GM21367 (cell line): ENCODE data around the gene B3GNT5.
"Not testable (repeated sequence)": the region's sequence is repeated elsewhere in the genome, so short reads cannot be mapped to it uniquely, and the experiment has no call there.

Experiments
- ATAC-seq: cut with Tn5 transposase; IDR thresholded peaks from one replicate; pipeline ENCODE4 v1.9.1; 2021; ENCODE audit not compliant: unreplicated experiment

The B3GNT5 gene

DNA sequence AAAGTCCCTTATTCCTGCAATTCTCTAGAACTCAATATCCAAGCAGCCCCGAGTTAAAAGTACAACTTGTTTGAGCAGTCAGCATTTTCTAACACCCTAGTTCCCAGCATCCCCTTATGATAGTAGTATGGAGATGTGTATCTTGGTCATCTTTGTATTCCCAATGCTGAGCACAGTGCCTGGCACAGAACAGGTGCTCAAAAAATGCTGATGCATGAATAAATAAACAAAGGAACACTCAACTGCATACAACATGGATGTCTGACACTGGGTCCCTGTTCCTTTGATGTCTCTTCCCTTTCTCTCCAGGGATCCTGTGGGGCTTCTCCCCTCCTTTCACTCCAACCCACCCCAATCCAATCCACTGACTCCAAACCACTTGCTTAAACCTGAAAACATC lies 23.9 kb upstream of the B3GNT5 start:
- no peak for ATAC-seq

GRCh38 chr3:183230251-183230650 lies 22.8 kb upstream of the B3GNT5 start:
- not testable (repeated sequence) for ATAC-seq

- ATAC-seq, result no peak
These were observed 22.2 kb upstream of the B3GNT5 start for GRCh38 chr3:183230826-183231225.

DNA sequence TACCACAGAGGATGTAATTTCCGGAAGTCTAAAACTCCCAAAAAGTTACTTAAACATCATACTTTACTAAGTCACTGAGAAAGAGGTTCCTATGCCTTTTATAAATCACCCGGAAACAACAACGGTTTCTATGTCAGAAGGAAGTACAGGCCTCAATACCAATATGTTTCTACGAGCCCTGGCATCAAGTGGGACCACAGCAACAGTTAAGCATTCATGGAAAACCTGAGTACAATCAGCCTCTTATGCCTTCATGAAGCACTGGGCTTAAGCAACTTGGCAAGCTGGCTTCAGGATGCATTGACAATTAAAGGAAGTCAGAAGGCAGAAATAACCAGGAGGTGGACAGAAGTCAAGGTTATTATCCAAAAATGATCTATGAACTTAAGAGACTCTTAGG lies 19.1 kb upstream of the B3GNT5 start:
- ATAC-seq, result no peak

DNA sequence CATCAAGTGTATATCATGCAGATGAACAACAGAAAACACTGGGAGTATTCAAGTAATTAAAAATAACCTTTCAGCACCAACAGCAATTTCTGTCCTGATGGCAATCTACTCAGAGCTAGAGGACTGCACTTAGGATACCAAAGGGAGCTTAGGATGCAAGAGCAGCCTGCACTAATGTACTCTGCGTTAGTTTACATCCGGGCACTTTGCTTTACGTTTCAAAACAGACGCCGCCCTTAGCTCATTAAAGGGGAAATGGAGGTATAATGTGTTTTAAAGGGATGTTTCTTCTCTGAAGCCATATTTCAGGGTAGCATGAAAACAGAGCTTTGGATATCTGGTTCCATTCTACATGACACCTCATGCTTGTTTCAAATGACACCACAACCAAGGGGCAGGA lies 14.0 kb upstream of the B3GNT5 start:
- ATAC-seq, result no peak

- ATAC-seq, result no peak
These were observed 10.6 kb upstream of the B3GNT5 start for GRCh38 chr3:183242431-183242830.

DNA sequence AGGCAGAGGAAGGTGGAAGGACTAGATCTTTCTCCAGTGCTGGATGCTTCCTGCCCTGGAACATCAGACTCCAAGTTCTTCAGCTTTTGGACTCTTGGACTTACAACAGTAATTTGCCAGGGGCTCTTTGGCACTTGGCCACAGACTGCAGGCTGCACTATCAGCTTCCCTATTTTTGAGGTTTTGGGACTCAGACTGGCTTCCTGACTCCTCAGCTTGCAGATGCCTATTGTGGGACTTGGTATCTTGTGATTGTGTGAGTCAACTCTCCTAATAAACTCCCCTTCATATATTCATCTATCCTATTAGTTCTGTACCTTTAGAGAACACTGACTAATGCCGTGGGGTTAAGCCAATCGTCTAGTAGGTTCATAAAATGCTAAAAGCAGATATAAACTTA lies 8.8 kb upstream of the B3GNT5 start:
- ATAC-seq, result no peak

GRCh38 chr3:183244981-183245476 lies 8.0 kb upstream of the B3GNT5 start:
- no peak for ATAC-seq

DNA sequence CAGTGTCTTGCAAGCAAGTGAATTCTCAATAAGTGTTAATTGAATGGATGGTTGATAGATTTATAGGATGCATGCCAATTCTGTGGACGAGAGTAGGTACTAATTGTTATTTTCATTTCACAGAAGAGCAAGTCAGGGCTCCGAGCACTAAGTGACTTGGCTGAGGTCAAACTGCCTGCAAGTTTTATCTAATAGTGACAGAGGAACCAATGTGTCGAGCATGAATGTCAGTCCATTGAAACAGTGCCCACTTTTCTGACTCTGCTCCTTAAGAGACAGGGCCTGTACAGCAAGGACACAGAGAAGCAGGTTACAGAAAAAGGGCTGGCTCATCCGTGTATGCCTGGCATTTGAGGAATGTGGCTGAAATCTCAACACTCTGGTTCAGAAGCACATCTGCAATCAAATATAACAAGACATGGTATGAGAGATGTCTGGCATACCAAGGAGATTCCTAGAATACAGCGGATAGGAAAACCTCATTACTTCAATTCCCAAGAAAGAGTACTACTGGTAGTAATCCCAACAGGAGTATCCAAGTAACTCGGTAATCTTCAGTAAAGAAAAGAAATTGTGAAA lies 6.0 kb upstream of the B3GNT5 start:
- no peak for ATAC-seq

DNA sequence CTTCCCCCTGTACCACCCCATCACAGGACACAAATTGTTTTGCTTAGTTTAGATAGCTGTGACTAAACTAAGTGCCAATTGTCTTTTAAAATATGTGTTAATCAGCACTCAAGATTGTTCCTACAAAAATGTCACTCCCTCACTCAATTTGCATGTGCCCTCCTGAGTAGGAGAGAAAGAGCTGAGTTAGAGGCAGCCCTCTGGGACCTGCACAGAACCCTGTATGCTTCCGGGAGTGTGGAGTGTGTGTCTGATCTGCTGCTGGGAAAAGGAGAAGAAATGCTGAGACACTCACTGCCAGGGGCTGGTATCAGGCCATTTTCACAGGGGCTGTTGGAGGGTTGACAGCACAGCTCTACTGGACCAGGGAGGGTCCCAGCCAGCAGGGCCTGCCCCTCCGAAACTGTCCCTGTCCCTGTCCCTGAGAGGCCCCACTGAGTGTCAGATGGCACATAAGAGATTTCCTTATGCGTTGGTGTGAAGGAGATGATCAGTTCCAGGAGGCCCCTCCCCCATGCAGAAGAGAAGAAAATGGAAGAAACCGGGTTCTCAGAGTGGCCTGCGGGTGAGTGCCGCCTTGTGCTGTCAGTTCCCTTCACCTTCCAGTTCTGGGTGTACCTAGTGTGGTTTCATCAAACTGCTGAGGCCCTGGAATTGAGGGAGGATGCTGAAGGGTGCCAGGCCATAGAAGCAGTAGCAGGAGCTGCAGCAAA lies 3.9 kb upstream of the B3GNT5 start:
- ATAC-seq, result no peak

DNA sequence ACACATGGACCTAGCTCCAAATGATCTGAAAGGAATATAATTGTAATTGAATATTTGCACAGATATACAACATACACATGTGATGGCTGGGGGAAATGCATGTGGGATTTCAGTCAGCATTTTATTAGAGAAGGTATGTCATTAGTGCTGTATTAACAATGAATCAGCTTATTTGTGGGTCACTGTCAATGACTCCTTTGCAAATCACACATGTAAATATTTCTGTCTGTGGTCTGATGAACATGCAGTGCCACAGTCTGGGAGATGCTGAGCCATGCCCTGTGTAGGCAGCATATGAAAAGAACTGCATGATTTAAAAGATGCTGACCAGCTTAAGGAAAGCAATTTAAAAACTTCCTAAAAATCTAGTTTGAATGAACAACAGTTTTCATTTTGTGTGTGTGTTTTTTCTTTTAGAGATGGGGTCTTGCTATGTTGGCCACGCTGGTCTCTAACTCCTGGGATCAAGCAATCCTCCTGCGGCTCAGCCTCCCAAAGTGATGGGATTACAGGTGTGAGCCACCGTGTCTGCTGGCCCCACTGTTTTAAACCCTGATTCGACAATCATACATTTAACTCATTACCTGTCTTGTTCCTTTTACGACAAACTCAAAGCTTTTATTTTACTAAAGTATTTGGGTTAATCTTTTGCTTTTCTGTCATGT lies 803 bp upstream of the B3GNT5 start:
- ATAC-seq, result no peak

- no peak for ATAC-seq
These were observed 754 bp downstream of the B3GNT5 start for GRCh38 chr3:183253528-183254486.

DNA sequence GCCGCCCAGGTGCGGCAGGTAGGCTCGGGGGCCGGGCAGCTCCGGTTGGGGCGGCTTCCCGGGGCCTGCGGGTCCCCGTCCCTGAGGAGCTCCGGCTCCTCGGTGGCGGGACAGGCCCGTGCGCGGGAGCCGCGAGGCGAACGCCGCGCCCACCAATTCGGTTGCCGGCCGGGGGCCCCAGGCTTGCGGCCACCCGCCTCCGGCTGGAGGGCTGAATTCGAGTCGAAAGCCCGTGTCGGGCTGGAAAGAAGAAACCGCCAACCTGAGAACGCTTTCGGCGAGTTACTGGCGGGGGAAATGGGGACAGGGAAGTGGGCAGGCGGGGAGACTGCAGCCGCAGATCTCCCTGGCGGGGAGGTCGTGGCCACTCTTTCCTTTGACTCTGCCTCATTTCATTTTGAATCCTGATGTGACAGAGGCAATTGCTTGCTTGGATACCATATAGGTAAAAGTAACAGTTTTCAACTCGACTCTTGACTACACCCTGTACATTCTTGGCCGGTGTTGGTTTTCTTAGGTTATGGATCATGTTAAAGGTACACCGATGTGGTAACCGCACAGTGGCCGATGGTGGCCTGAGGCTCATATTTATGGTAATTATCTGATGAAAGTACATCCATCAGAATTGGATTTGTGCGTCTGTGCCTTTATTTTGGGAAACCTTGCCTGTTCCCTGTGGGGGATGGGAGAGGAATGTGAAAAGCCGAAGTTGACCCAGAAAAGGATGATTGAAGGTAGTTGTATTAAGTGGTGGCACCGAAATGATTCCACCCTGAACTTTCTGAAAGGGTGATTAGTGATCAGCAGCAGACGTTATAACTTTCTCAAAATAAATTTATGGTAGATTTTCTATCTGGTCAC lies 1.7 kb downstream of the B3GNT5 start:
- no peak for ATAC-seq

- ATAC-seq, result no peak
These were observed 2.3 kb downstream of the B3GNT5 start for GRCh38 chr3:183255348-183255730.

- no peak for ATAC-seq
These were observed 6.0 kb downstream of the B3GNT5 start for GRCh38 chr3:183259087-183259486.

DNA sequence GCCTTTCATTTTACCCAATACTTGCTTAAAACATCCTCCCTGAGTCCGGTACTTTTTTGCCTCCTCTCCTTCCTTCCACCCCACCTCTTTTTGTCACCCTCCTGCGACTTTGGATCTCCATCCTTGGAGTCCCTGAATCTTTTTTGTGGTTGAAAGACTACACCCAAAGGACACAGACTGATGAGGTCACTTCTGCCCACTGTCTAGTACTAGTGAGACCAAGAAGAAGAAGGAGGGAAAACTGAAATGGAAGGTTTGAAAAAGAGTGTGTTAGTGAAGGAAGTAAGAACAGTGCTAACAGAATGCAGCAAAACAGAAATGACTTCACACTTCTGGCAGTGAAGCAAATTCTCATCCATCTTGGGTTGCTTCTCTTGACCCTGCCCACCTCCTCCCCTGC lies 6.6 kb downstream of the B3GNT5 start:
- ATAC-seq, result no peak

- no peak for ATAC-seq
These were observed 7.3 kb downstream of the B3GNT5 start for GRCh38 chr3:183260167-183260904.

DNA sequence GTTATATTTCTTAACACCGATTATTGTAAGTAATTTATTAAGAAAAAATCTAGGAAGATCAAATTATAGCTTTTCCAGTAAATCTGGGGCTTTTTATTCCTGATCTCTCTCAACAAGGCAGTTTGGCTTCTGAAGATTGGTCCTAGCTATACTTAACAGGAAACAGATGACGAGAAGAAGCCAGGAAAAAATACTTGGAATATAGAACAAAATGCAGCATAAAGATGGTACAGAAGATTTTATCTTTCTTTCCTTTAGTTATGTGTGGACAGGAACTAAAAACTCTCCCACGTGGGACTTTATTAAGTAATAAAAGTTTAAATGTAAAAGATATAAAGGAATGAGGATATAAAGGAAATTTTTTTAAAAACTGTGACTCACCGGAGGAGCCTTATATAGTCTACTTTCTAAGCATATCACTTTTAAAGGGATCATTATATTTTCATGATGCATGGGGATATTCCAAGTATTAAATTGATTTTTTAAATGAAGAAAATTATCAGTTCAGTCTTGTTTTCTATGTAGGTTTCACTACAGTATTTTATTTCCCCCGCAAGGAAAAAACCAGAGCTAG lies 8.2 kb downstream of the B3GNT5 start:
- ATAC-seq, result no peak

DNA sequence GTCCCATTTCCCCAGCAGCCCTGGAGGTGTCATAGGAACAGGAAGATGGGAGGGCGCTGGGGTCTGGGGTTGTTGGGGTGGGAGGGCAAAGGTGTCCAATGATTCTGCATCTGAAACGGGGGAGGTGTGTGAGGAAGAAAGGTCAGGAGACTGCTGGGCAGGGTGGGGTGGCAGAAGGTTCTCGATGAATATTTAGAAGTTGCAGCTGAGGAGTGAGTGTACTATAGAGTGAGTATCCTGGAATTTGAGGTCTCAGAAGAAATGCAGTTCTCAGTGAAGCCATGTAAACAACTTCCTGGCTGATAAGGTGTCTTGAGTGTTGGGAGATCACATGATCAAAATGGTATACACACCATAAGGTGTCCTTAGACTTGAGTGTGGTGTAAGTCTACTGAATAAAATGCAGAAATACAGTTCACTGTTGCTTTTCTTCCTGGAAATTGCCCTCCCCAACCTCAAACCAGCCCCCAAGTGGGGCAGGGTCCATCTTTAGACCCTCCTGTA lies 9.9 kb downstream of the B3GNT5 start:
- no peak for ATAC-seq
